HL-60/S4 (cell line): ENCODE measurements around the gene CFAP74.

Experiments
- in situ Hi-C: fragments of 300-500 bp; cut with MboI; formaldehyde crosslinking; loops from 2 replicates; pipeline ENCODE4 v1.14.3; 2022; ENCODE audit warnings: low sequenced_read_pairs

CFAP74 gene, protein sequence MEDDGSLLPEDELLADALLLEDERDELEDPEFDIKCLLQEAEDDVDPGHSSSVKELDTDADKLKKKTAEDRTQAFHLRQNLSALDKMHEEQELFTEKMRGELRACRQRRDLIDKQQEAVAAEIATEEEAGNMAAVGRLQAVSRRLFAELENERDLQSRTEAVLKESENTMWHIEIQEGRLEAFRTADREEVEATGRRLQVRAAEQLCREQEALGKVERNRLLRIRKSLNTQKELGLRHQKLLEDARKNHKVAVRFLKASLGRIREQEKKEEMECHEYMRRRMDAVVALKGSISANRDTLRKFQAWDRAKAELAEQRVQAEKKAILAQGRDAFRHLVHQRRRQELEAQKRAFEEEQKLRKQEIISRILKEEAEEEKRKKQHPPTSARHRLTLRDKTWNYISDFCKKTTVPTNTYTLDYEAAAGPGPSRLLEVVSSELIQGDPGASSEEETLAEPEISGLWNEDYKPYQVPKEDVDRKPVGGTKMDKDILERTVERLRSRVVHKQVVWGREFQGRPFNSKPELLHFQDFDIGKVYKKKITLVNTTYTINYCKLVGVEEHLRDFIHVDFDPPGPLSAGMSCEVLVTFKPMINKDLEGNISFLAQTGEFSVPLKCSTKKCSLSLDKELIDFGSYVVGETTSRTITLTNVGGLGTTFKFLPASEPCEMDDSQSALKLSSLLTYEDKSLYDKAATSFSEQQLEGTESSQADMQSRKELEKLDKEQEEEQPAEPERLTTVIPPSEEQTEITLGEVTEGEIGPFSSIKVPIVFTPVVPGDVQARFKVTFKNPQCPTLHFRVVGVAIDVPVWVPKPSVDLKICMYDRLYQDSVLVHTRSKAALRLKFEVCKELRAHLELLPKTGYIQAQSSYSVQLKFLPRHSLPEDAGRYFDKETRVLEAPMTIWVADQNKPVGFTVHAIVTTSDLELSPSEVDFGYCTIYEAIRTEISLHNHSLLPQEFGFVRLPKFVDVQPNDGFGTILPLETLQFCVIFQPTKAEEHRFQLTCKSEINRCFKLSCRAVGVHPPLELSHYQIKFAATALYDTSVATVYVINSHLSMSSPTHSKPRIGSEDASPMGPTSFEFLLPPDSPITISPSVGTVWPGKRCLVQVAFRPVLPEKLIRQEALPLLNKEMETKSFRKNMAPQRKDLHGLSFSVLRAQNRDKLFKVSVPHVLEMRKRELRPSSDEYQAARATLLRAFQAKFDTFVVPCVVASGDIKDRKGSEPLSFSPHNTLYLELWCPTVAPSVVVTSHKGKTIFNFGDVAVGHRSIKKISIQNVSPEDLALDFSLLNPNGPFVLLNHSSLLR (N-terminal part only)

DNA sequence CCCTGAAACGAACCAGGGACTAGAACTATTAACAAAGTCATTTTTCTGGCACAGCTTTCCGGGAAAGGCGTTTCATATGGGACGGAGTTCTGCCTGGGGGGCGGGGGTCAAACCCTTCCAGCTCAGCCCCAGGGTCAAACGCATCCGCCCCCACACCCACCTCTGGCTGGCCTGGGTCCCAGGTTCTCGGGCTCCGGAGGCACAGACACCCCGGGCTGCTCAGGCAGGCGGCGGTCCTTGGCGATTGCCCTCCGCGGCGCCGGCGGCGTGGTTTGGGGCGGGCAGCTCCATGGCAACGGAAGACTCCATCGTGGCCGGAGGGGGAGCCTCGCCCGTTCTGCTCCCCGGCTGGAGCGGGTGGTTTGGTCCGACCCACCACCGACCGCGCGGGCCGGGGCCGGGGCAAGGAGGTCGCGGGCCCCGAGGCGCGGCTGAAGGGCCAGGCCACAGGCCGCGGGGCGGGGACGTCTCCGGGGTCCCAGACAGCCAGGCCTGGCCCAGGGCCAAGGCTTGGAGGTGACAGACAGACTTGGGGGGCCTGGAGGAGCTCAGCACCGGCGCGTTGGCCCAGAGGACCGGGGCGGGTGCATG, at the start of gene CFAP74:
Gene CFAP74, minus strand, starts transcription at position 246 of the 591 bp plus-strand sequence. CDS start 12,830 bp downstream, outside the sequence.
- in situ Hi-C loops, result no loop called here

DNA sequence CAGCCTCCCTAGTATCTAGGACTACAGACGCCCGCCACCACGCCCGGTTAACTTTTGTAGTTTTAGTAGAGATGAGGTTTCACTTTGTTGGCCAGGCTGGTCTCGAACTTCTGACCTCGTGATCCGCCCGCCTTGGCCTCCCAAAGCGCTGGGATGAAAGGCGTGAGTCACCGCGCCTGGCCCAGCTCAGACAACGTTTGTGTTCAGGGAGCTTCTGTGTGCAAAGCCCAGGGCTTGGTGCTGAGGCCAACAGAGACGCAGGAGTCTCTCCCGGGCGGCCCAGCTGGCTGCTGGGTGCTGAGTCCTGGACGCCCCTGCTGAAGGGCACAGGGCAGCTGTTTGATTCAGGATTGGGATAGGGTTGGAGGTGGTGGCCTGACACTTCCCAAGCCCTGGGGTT, 49.6 kb upstream of the CFAP74 start:
- in situ Hi-C loops, result no loop called here

DNA sequence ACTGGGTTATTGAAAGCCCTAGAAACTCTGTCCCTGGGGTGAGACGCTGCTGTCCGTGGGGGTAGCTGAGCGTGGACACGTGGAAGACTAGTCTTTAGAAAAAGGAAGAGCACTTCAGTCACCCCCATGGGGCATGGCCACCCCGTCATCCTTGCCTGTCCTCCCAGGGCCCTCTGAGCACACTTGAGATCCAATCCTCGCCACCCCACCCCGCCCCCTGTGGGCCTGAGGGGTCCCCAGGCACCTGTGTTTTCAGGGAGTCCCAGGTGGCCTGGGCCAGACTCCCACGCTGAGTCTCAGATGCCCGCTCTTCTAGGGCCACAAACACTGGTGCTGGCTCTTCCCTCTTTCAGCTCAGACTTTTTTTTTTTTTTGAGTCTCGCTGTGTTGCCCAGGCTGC, 49.2 kb upstream of the CFAP74 start:
- in situ Hi-C loops, result no loop called here

DNA sequence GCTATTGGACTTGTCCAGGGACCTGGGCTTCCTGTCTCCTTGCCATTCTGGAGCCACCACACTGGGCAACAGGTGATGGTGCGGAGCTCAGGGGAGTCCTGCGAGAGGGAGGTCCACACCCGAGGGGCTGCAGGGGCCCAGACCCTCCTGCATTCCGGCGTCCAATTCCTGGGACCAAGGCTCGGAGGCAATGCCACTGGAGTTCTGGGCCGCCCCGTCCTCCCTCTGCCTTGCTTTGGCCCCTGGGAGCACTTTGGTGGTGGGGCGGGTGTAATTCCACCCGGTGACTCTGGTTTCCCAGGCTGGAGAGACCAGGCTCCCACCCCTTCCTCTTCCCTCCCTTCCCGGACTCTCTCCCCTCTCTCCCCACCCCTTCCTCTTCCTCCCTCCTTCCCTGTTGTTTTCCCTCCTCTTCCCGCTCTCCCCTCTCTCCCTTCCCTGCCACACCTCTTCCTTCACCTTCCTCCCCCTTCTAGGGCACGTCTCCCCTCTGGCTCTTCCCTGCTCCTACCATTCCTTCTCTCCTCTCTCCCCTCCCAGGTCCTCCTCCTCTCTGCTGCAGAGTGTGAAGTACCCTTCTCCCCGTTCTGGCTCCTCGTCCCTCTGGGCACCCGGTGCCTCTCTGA, 48.6 kb upstream of the CFAP74 start:
- in situ Hi-C loops, result no loop called here

DNA sequence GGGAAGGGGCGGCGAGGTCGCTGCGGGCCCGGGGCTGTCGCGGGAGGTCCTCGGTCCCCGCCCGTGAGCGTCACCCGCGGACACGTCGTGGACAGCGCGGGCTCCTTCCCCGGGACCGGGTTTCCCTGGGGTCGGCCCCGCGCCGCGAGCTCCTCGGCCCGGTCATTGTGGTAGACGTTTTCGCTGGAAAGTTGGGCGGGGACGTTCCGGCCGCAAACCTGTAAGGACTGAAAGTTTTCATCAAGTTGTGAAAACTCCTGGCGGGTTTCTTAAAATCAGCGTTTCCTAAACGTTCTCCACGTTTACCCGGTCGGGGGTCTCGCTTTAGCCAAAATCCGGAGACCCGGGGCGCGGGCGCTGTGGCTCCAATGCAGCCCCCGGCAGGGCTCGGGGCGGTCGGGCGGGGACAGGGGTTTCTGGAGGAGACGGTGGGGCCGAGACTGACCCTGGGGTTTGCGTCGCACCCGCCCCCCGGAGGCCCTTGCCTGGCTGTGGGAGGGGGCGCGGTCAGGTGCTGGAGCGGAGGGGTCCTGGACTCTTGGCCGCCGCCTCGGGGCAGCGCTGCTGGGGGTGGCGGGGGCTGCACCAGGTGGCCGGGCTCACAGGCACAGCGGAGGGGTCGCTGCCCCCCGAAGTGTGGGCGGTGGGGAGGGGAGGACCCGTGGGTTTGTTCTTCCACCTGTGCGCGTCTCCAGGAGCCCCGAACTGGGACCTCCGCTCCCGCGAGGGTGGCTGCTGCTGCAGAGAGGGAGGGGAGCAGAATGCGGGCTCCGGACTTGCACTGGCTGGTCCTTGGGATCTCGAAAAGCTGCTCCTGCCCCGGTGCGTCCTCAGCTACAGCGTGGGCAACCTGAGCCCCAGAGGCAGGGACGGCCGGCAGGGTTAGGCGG, 47.5 kb upstream of the CFAP74 start:
- in situ Hi-C loops, result no loop called here

DNA sequence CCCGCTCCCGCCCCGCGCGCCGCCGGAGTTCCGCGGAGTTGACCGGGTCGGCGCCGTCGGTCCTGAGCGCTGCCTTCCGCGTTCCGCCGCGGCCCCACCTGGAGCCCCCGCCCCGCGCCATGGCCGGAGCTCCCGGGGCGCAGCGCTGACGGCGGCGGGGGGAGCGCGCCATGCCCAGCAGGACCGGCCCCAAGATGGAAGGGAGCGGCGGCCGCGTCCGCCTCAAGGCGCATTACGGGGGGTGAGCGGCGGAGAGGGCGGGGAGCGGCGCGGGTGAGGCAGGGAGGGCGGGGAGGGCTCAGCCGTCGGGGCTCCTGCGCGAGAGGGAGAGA, 46.8 kb upstream of the CFAP74 start:
- in situ Hi-C loops, result no loop called here

DNA sequence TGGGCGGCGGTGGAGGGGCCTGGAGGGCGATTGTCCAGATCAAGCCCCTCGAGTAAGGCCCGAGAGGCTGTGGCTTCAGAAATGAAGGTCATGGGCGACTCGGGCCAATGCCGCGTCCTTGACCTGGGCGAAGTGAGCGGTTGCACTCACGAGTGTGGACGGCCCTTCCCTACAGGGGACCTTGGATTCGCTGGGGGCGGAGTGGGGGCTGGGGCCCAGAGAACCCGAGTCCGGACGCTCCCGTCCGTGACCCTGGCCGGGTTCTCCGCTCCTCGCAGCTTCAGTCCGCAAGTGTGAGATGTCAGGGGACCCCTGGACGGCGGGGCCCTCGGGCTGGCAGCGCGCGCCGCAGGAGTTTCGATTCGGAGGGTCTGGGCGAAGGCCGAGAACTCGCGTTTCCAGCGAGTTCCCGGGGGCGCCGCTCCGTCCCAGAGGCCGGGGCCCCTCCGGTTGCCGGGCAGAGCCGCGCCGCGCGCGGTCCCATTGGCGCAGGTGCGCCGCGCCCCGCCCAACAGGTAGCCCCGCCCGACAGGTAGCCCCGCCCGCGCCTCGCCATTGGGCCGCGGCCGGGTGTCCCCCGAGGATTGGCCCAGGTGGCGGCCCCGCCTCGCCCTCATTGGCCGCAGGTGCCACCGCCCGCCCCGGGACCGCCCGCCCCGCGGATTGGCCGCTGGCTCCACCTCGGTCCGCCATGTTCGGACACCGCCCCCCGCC, 46.3 kb upstream of the CFAP74 start, which contains the start of gene PRKCZ:
Gene PRKCZ, plus strand, starts transcription at position 694 of the 714 bp plus-strand sequence. CDS start 220 bp downstream, outside the sequence.
- in situ Hi-C loops, result no loop called here

DNA sequence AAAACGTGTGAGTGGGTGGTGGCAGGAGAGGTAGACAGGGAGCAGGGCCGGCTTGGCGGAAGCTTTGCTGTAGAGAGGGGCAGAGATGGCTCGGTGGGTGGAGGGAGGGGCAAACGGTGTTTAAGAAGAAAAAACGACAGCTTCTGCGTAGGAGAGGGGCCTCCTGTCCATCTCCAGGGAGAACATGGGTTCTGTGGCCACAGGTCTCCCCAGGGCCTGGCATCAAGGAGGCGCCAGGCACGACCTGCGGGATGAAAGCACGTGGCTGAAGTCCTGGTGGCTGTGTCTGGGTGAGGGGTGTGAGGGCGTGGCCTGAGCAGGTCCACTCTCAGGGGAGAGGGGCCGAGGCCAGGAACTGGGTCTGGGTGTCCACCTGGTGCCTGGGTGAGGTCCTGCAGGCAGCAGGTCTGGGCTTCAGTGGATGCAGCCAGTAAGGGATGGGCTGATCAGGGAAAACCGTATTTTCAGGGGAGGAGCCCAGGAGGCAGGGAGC, 45.7 kb upstream of the CFAP74 start:
- in situ Hi-C loops, result no loop called here

DNA sequence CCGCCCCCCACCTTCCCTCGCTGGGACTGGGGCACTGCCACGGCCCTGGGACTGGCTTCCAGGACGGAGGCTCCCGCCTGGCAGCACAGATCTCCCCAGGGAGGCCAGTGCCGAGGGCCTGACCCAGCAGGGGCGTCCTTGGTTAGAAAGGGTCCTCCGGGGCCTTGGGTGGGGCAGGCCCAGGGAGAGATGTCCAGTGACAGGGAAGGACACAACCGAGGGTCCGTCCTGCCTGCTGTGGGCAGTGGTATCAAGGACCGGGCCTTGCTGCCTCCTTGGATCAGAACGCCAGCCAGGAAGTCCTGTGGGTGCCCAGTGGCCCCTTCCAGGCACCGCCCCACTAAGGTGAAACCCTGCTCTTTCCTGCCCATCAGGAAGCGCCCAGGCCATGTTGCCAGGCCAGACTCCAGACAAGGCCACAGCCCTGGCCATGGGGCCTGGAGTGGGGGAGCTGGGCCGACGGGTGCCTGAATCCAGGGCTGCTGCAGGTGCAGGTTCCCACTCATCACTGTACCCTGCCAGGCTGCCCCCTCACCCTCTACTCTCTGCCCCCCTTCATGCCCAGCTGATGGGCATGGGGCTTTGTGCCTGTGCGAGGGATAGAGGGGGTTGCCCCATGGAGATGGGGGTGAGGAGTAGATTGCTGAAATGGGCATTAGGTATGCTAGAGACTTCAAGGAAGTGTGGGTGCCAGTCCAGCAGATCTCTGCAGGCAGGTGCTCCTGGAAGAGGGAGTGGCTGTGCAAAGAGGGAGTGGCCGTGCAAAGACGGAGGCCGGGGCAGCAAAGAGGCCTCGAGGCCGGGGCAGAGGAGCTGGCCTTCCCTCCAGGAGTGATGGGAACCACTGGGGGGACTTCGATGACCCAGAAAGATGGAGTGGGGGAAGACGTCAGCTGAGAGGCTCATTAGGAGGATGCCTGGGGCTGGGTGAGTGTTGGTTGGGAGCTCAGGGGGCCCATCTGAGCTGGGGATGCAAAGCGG, 44.5 kb upstream of the CFAP74 start:
- in situ Hi-C loops, result no loop called here

DNA sequence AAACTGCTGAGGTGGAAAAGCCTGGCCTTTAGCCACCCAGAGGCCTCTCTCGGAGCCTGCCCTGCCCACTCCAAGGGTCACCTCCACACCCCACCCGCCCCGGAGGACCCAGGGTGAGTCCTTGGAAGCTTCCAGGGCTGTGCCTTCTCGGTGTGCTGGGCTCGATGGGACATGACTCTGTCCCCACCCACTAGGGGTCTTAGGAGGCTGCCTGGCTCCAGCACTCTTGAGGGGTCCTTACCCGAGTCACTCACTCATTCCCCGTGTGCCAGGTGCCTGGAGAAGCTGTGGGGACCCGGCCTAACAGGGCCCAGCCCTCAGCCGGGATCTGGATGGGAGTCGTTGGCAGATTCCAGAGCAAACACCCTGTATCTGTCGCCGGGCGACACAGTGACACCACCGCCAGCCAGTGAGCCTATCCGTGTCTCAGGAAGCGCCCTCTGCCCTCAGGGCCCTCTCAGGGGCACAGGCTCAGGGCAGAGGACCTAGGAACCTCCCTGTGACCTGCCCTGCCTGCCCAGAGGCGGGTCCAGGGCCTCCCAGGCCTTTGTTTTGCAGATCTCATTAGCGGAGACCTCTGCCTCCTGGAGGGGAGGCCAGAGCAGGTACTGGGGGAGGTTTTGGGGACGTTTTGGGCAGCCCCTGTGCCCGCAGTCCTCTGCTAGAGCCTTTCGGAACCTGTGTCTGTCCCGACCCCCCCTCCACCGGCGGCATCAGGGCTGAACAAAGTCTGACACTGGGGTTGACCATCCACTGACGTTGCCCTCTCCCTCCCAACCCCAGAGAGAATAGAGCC, 43.6 kb upstream of the CFAP74 start:
- in situ Hi-C loops, result no loop called here

DNA sequence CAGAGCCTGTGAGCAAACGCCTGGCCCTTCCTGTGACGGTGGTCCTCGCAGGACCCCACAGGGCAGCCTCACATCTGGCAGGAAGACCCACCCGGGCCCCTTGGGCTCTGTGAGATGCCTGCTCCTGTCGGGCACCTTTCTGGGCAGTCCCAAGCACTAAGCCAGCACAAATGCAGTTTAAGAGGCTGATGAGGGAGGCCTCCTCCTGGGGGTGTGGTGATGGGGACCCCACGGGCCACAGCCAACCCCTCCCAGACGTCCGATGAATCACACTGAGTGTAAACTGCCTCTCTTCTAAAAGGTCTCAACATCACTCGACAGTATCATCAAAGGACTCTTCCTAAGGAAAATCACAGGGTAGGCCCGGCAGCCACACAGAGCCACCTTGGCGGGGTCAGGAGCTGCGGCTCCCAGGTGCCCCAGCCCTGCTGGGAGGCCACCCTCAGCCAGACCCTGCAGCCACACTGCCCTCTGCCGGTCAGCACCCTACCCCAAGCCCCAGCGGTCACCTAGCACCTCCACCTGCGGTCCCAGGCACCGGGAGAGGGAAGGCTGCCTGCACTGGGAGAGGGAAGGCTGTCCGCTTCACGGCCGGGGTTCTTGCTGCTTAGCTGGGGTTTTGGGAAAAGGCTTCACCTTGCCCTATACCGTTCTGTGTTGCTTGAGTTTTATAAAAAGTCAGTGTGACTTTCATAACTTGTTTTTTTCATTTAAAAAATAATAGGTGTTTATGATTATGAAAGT, 42.8 kb upstream of the CFAP74 start:
- in situ Hi-C loops, result no loop called here

DNA sequence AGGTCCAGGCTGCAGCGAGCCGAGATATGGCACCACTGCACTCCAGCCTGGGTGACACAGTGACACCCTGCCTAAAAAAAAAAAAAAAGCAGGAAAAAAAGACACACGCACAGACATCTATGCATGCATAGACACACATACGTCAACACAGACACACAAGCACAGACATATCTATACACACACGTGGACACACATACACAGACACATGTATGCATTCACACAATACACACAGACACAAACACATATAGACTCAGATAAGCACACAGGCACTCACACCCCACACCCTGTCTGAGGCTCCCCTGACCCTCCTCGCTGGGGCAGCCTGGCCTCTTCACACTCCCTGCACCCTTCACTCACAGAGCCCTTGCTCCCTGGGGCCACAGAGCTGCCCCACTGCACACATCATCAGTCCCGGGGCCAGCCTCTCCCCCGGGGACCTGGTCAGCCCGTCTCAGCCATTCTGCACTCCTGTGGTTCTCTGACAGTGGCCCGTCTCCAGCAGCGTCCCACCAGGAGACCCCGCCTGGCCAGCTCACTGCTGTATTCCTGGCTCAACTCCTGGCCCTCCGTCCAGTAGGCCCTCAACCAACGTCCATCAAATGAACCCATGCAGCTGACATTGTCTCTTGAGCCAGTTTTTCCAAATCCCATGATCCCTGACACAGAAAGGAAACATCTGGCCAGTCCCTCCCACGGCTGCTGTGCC, 42.0 kb upstream of the CFAP74 start:
- in situ Hi-C loops, result no loop called here

DNA sequence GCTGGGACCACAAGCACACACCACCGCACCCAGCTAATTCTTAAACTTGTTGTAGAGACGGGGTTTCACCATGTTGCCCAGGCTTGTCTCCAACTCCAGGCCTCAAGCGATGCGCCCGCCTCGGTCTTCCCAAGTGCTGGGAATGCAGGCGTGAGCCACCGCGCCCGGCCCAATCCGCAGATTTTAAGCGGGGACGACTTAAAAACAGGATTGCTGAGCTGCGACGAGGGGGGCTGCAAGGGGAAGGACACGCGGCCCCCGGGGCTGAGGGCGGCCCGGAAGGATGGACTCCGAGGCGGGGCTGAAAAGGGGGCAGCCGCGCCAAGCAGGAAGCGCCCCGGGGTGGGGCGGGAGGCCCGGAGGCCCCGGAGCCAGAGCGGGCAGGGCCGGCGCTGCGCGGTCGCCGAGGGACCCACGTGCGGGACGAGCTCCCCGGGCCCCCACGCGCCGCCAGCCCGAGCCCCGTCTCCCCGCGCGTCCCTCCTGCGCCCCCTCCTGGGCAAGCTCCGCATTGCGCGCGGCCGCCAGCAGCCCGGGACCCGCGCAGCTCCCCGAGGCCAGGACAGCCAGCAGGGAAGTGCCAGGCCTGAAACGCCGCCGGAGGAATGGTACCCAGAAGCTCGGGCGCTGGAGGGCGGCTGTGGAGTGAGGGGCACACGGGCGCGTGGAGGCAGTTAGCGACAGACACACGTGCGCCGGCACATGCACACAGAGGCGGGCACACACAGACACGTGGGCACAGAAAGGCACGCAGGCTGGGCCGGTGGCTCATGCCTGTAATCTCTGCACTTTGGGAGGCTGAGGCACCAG, 41.1 kb upstream of the CFAP74 start:
- in situ Hi-C loops, result no loop called here

DNA sequence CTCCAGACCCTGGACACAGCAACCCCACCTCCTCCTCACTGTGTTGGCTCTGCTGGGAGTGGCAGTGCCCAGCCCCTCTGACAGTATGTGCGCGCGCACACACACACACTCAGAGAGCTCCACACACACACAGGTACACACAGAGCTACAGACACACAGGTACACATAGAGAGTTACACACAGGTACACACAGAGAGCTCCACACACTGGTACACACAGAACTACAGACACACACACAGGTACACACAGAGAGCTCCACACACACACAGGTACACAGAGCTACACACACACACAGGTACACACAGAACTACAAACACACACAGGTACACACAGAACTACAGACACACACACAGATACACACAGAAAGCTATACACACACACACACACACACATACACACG, 40.3 kb upstream of the CFAP74 start:
- in situ Hi-C loops, result no loop called here
